Activated CD4-positive, alpha-beta T cell treated with anti-CD3 and anti-CD28 coated beads for 36 hours (primary cell): Measurements from ENCODE around the gene NRXN3. TPM values are rescaled to one million over a fixed set of nuclear protein-coding genes. Genes with fewer than 3 reads are reported as not detected.

Experiments
- ATAC-seq: fragments of 200-7000 bp; cut with Tn5 transposase; one replicate; pipeline ENCODE4 v1.10.0; 2021; ENCODE audit warnings: mild to moderate bottlenecking, moderate library complexity
- CTCF ChIA-PET: fragments of 350-600 bp; sonication (Branson Sonifier 250); formaldehyde crosslinking; loops from one replicate; lab custom pipeline; 2021; ENCODE audit warnings: antibody characterized with exemption; lab: Charles Lee
- POLR2A ChIA-PET: fragments of 350-600 bp; sonication (Branson Sonifier 250); formaldehyde crosslinking; loops from one replicate; lab custom pipeline; 2021; ENCODE audit warnings: antibody characterized with exemption, inconsistent platforms; lab: Charles Lee
- DNase-seq: peaks from one replicate; pipeline ENCODE4 v3.0.0-alpha.2; 2020
- H3K27ac Mint-ChIP-seq: one replicate; pipeline ENCODE4 v1.8.0; 2021; ENCODE audit warnings: mixed read lengths
- H3K27me3 Mint-ChIP-seq: one replicate; pipeline ENCODE4 v1.8.0; 2021; ENCODE audit warnings: mixed read lengths
- H3K36me3 Mint-ChIP-seq: one replicate; pipeline ENCODE4 v1.8.0; 2021; ENCODE audit warnings: low read depth, mixed read lengths
- H3K4me1 Mint-ChIP-seq: one replicate; pipeline ENCODE4 v1.8.0; 2021; ENCODE audit warnings: mixed read lengths
- H3K4me3 Mint-ChIP-seq: one replicate; pipeline ENCODE4 v1.8.0; 2021; ENCODE audit warnings: mild to moderate bottlenecking, moderate library complexity, mixed read lengths
- H3K9me3 Mint-ChIP-seq: one replicate; pipeline ENCODE4 v1.8.0; 2021; ENCODE audit warnings: low read depth, mixed read lengths
- intact Hi-C, 2 experiments: fragments of 100-400 bp; cut with DNase I in 1 of 2; cut with micrococcal nuclease in 1 of 2; formaldehyde crosslinking; loops; one replicate each; pipeline versions ENCODE4 v1.14.2 to v1.15.1; 2022 to 2024; cut with DNase I, micrococcal nuclease
- total RNA-seq, 2 experiments: library from RNA; stranded (reverse); gene quantifications; one replicate each; pipeline ENCODE4 v1.2.3, GENCODE V29; 2021

Gene NRXN3
- total RNA-seq, 2 experiments from 2014 or later, result not detected

- peaks cover 1% of the 10 kb centered on the region for H3K9me3 Mint-ChIP-seq
- ATAC-seq, result no peak
- CTCF ChIA-PET, result no interaction called here
Observed at GRCh38 chr14:79904497-79904896, 1734.3 kb downstream of the NRXN3 start.

DNA sequence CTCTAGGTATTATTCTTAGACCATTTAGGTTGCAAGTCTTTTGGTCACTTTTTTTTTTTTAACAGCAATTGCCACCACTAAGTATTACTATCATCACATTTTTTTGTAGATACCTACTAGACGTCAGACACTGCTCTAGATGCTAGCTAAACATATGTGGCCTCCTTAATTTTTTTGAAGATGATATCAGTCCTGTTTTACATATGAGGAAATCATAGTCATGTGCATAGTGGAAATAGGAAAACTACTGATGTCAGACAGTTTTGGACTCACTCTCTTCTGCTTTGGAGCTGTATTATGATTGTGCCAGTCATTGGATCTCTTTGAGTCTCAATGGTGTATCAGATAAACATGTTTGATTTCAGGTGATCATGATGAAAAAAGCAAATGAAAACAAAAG, 1736.8 kb downstream of the NRXN3 start:
- ChIA-PET CTCF (interaction anchor here (1.2 kb wide), 1 partner anchor 12 kb away, joined by 3 read pairs; no protein-coding TSS in a partner anchor), POLR2A (no interaction called here)
- Mint-ChIP-seq H3K27me3 (no peaks in the 10 kb centered on the region), H3K9me3 (peaks cover 1% of the 10 kb centered on the region), H3K36me3 (no peaks in the 10 kb centered on the region), H3K27ac (no peak overlapping the region), H3K4me3 (no peak overlapping the region), H3K4me1 (no peaks in the 10 kb centered on the region)
- DNase-seq (no peak), ATAC-seq (no peak)
- intact Hi-C loops, result no loop called here

More at GRCh38 chr14:79904497-79904896, 1734.3 kb downstream of the NRXN3 start:
- H3K4me3 Mint-ChIP-seq, result no peak overlapping the region
- no peaks in the 10 kb centered on the region for H3K27me3 Mint-ChIP-seq
- H3K36me3 Mint-ChIP-seq, result no peaks in the 10 kb centered on the region
- POLR2A ChIA-PET, result no interaction called here
- DNase-seq, result no peak
- H3K27ac Mint-ChIP-seq, result no peak overlapping the region
- H3K4me1 Mint-ChIP-seq, result no peaks in the 10 kb centered on the region
- intact Hi-C loops, result no loop called here

DNA sequence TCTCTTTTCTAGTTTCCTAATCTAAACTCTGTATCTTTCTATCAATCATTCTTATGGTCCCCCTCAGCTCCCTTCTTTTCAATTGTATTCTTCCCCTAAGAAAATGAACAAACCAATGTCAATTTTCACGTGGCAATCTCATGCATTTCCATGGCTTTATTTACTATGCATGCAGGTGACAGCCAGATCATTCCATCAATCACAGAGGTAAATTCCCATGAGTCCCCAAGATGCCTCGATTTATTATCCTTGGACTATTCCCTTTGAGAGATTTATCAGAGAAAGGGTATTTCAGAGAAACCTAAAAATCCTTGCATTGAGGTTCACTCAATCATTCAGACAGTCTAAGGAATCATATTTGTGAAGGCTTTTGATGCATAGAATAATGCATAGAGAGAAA, 1739.9 kb downstream of the NRXN3 start:
- Mint-ChIP-seq H3K4me3 (no peak overlapping the region), H3K27ac (no peak overlapping the region), H3K9me3 (peaks cover 12% of the 10 kb centered on the region), H3K4me1 (no peaks in the 10 kb centered on the region), H3K36me3 (no peaks in the 10 kb centered on the region), H3K27me3 (no peaks in the 10 kb centered on the region)
- ChIA-PET POLR2A (no interaction called here), CTCF (interaction anchor here (1.4 kb wide), 1 partner anchor 9 kb away, joined by 3 read pairs; no protein-coding TSS in a partner anchor)
- intact Hi-C loops, result no loop called here
- no peak for ATAC-seq
- no peak for DNase-seq

DNA sequence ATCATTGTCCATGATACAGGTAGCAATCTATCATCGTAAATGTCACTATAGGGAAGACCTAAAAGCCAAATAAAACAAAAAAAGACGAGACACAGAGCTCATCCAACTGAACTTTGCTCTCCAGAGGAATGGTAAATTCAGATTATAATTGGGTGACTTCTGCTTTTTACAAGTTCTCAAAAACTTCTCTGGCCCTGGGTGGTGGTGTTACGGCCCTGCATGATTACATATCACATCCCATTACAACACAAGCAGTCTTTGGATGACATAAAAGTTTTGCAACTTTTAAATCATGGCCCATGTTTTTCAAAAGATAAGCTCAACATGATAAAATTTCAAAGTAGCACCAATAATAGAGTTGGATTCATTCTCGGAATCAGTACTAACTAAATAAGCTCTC, 1741.6 kb downstream of the NRXN3 start:
- no peak for ATAC-seq
- Mint-ChIP-seq H3K9me3 (peaks cover 11% of the 10 kb centered on the region), H3K27ac (no peak overlapping the region), H3K36me3 (no peaks in the 10 kb centered on the region), H3K4me3 (no peak overlapping the region), H3K4me1 (no peaks in the 10 kb centered on the region), H3K27me3 (no peaks in the 10 kb centered on the region)
- intact Hi-C loops, result no loop called here
- DNase-seq, result no peak
- ChIA-PET POLR2A (no interaction called here), CTCF (no interaction called here)

DNA sequence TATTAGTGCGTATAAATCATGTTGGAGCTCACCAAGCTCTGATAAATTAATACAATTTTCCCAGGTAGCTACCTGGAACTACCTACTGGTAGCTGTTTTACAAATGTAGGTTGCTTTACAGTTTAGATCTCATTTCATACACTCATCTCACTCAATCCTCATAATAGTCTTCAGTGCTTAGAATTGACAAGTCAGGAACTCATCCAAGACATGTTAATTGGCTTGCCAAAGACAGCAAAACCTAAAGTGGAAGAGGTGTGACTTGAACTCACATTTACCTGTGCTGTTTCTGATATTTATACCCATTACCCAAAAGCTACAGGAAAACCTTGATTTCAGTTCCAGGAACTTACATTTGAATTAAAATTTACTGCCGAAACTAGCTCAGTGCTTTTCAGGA, 1744.4 kb downstream of the NRXN3 start:
- H3K36me3 Mint-ChIP-seq, result no peaks in the 10 kb centered on the region
- H3K9me3 Mint-ChIP-seq, result peaks cover 12% of the 10 kb centered on the region
- H3K27ac Mint-ChIP-seq, result no peak overlapping the region
- H3K4me3 Mint-ChIP-seq, result no peak overlapping the region
- intact Hi-C loops, result no loop called here
- DNase-seq (no peak), ATAC-seq (no peak)
- H3K4me1 Mint-ChIP-seq, result no peaks in the 10 kb centered on the region
- ChIA-PET POLR2A (no interaction called here), CTCF (interaction anchor here (0.5 to 0.7 kb wide), 2 partner anchors 99 to 145 kb away, joined by 3 read pairs; no protein-coding TSS in a partner anchor)
- no peaks in the 10 kb centered on the region for H3K27me3 Mint-ChIP-seq

DNA sequence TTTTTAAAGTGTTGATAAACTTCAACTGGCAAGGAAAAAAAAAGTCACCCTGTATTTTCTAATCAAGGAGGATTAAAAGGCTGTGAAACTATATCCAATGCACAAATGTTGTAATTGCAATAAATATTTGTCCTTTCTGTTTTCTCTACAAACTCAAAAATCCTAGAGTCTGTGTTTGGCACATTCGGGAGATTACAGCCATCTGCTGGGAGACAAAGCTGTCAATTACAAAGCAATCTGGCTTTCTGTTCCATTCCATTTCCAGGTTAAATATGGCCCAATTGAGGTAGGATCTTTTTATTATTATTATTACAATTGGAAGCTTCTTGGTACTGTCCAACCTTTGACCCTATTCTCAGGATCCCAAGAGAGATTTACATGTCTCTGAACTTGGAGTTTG, 1745.2 kb downstream of the NRXN3 start:
- peaks cover 14% of the 10 kb centered on the region for H3K9me3 Mint-ChIP-seq
- intact Hi-C loops, result no loop called here
- no peaks in the 10 kb centered on the region for H3K27me3 Mint-ChIP-seq
- no peaks in the 10 kb centered on the region for H3K36me3 Mint-ChIP-seq
- ATAC-seq, result no peak
- no peaks in the 10 kb centered on the region for H3K4me1 Mint-ChIP-seq
- H3K27ac Mint-ChIP-seq, result no peak overlapping the region
- CTCF ChIA-PET, result no interaction called here
- POLR2A ChIA-PET, result no interaction called here
- no peak overlapping the region for H3K4me3 Mint-ChIP-seq
- DNase-seq, result no peak

DNA sequence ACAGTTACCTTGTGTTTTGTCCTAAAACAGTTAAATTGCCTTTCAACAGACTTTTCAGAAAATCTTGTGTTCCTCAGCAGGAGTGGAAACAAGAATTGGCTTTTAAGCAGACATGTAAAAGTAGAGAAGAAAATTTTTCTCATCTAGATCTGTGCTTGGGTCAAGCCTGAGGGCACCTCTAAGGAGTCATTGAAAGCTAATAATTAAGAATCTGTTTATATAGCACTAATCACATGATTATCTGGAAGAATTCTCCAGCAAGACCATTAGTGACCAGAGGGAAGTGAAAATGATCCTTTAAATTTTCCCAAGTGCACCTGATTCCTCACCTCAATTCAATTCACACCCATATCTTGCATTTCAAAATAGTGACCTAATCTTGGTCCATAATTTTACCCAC, 1746.1 kb downstream of the NRXN3 start:
- intact Hi-C loops, result no loop called here
- H3K27ac Mint-ChIP-seq, result no peak overlapping the region
- no peaks in the 10 kb centered on the region for H3K4me1 Mint-ChIP-seq
- H3K36me3 Mint-ChIP-seq, result no peaks in the 10 kb centered on the region
- ATAC-seq, result no peak
- POLR2A ChIA-PET, result no interaction called here
- H3K4me3 Mint-ChIP-seq, result no peak overlapping the region
- H3K9me3 Mint-ChIP-seq, result peaks cover 16% of the 10 kb centered on the region
- no peaks in the 10 kb centered on the region for H3K27me3 Mint-ChIP-seq
- CTCF ChIA-PET, result no interaction called here
- DNase-seq, result no peak

GRCh38 chr14:79916892-79917291, 1746.7 kb downstream of the NRXN3 start:
- ATAC-seq (no peak), DNase-seq (no peak)
- H3K27me3 Mint-ChIP-seq, result no peaks in the 10 kb centered on the region
- no peaks in the 10 kb centered on the region for H3K4me1 Mint-ChIP-seq
- H3K4me3 Mint-ChIP-seq, result no peak overlapping the region
- H3K36me3 Mint-ChIP-seq, result no peaks in the 10 kb centered on the region
- CTCF ChIA-PET, result no interaction called here
- intact Hi-C loops, result no loop called here
- H3K27ac Mint-ChIP-seq, result no peak overlapping the region
- H3K9me3 Mint-ChIP-seq, result peaks cover 16% of the 10 kb centered on the region
- POLR2A ChIA-PET, result no interaction called here
